Neural progenitor cell (in vitro differentiated cells): ENCODE measurements around the gene HOXD1. TPM values are rescaled to one million over a fixed set of nuclear protein-coding genes. Genes with fewer than 3 reads are reported as not detected.

Experiments used
- DNase-seq: peaks from one replicate; pipeline ENCODE4 v3.0.0-alpha.2; 2016; ENCODE audit warnings: low spot score
- H2AFZ ChIP-seq: fragments of 200-600 bp; sonication (generic); replicated peaks from 2 replicates; pipeline ENCODE4 v1.6.1; 2016; ENCODE audit warnings: antibody characterized with exemption
- H3F3A ChIP-seq: fragments of 200-600 bp; sonication (generic); 2 replicates; pipeline ENCODE4 v1.6.1; 2016; ENCODE audit warnings: antibody characterized with exemption, low read depth
- H3K27ac ChIP-seq: fragments of 200-600 bp; sonication (generic); 2 replicates; pipeline ENCODE4 v1.5.1; 2016; ENCODE audit warnings: mild to moderate bottlenecking
- H3K27me3 ChIP-seq: fragments of 200-600 bp; sonication (generic); 2 replicates; pipeline ENCODE4 v1.6.1; 2016; ENCODE audit warnings: mild to moderate bottlenecking, moderate library complexity
- H3K36me3 ChIP-seq: fragments of 200-600 bp; sonication (generic); 2 replicates; pipeline ENCODE4 v1.5.1; 2016
- H3K4me1 ChIP-seq: fragments of 200-600 bp; sonication (generic); 2 replicates; pipeline ENCODE4 v1.6.1; 2016; ENCODE audit warnings: mixed run types
- H3K4me2 ChIP-seq: fragments of 200-600 bp; sonication (generic); 2 replicates; pipeline ENCODE4 v1.6.1; 2016
- H3K4me3 ChIP-seq: fragments of 200-600 bp; sonication (generic); 2 replicates; pipeline ENCODE4 v1.5.1; 2016
- H3K79me2 ChIP-seq: fragments of 200-600 bp; sonication (generic); 2 replicates; pipeline ENCODE4 v1.6.1; 2016; ENCODE audit warnings: low read depth
- H3K9ac ChIP-seq: fragments of 200-600 bp; sonication (generic); 2 replicates; pipeline ENCODE4 v1.6.1; 2016
- H3K9me3 ChIP-seq: fragments of 200-600 bp; sonication (generic); 2 replicates; pipeline ENCODE4 v1.5.1; 2016; ENCODE audit warnings: low read depth
- H4K20me1 ChIP-seq: fragments of 200-600 bp; sonication (generic); 2 replicates; pipeline ENCODE4 v1.6.1; 2016; ENCODE audit warnings: low read depth
- H3K27ac Mint-ChIP-seq: 3 replicates; pipeline ENCODE4 v1.8.0; 2021; ENCODE audit warnings: mixed read lengths
- H3K27me3 Mint-ChIP-seq: 2 replicates; pipeline ENCODE4 v1.8.0; 2022; ENCODE audit warnings: low read depth, mild to moderate bottlenecking, inconsistent platforms, moderate library complexity, mixed read lengths; ENCODE audit not compliant: insufficient read depth
- H3K36me3 Mint-ChIP-seq: 3 replicates; pipeline ENCODE4 v1.8.0; 2021; ENCODE audit warnings: mixed read lengths
- H3K4me1 Mint-ChIP-seq: 3 replicates; pipeline ENCODE4 v1.8.0; 2021; ENCODE audit warnings: mixed read lengths
- H3K4me3 Mint-ChIP-seq: 3 replicates; pipeline ENCODE4 v1.8.0; 2021; ENCODE audit warnings: mild to moderate bottlenecking, moderate library complexity, mixed read lengths
- H3K9me3 Mint-ChIP-seq: 3 replicates; pipeline ENCODE4 v1.8.0; 2020; ENCODE audit warnings: mixed read lengths
- CTCF ChIP-seq: fragments of 200-600 bp; sonication (generic); IDR thresholded peaks from 2 replicates; pipeline ENCODE4 v1.5.1; 2017; ENCODE audit warnings: antibody characterized with exemption, mild to moderate bottlenecking
- EZH2 ChIP-seq: fragments of 200-600 bp; sonication (generic); IDR thresholded peaks from 2 replicates; pipeline ENCODE4 v1.6.1; 2017; ENCODE audit warnings: antibody characterized with exemption, mild to moderate bottlenecking, moderate library complexity
- EZH2phosphoT487 ChIP-seq: fragments of 200-600 bp; sonication (generic); IDR thresholded peaks from 2 replicates; pipeline ENCODE4 v1.6.1; 2017; ENCODE audit warnings: antibody characterized with exemption
- total RNA-seq: library from RNA; depleted of rRNA; stranded (reverse); fragments of >200 nt; gene quantifications from 2 replicates; pipeline ENCODE4 v1.2.3, GENCODE V29; 2015; ENCODE audit warnings: low replicate concordance

HOXD1 gene
- total RNA-seq, 1 donor from 2014 or later, result not detected

GRCh38 chr2:176199902-176200301 is 11.4 kb downstream of the HOXD1 start:
- no peak overlapping the region for H3K9ac ChIP-seq
- H3K36me3 ChIP-seq, result no peaks in the 10 kb centered on the region
- H3K4me3 ChIP-seq, result no peak overlapping the region
- no peaks in the 10 kb centered on the region for H3K4me1 ChIP-seq
- no peak overlapping the region for H3K27ac ChIP-seq
- no peak for DNase-seq
- H3K27me3 Mint-ChIP-seq, result peaks cover 11% of the 10 kb centered on the region
- TF ChIP-seq EZH2phosphoT487, result no peak
- TF ChIP-seq CTCF, result no peak
- no peak for TF ChIP-seq EZH2
- H3K9me3 Mint-ChIP-seq, result no peaks in the 10 kb centered on the region
- H3K4me1 Mint-ChIP-seq, result no peaks in the 10 kb centered on the region
- H3K9me3 ChIP-seq, result no peaks in the 10 kb centered on the region
- H3K79me2 ChIP-seq, result no peaks in the 10 kb centered on the region
- no peak overlapping the region for H2AFZ ChIP-seq
- no peak overlapping the region for H3K27ac Mint-ChIP-seq
- H3K4me3 Mint-ChIP-seq, result no peak overlapping the region
- H3K4me2 ChIP-seq, result no peak overlapping the region
- no peaks in the 10 kb centered on the region for H3K36me3 Mint-ChIP-seq
- H4K20me1 ChIP-seq, result no peaks in the 10 kb centered on the region
- H3F3A ChIP-seq, result no peaks in the 10 kb centered on the region
- H3K27me3 ChIP-seq, result peaks cover 95% of the 10 kb centered on the region

- no peak overlapping the region for H2AFZ ChIP-seq
Observed at GRCh38 chr2:176200971-176201370, 12.5 kb downstream of the HOXD1 start.

GRCh38 chr2:176202491-176202890 is 14.0 kb downstream of the HOXD1 start:
- TF ChIP-seq EZH2phosphoT487 (no peak), CTCF (no peak), EZH2 (no peak)
- H3K9me3 Mint-ChIP-seq, result no peaks in the 10 kb centered on the region
- H3K36me3 Mint-ChIP-seq, result no peaks in the 10 kb centered on the region

More at GRCh38 chr2:176200971-176201370, 12.5 kb downstream of the HOXD1 start:
- Histone ChIP-seq H3K27ac (no peak overlapping the region), H3F3A (no peaks in the 10 kb centered on the region), H3K4me3 (no peak overlapping the region), H3K4me1 (no peaks in the 10 kb centered on the region), H3K36me3 (no peaks in the 10 kb centered on the region), H4K20me1 (no peaks in the 10 kb centered on the region), H3K9me3 (no peaks in the 10 kb centered on the region), H3K27me3 (peaks cover 93% of the 10 kb centered on the region), H3K9ac (no peak overlapping the region), H3K4me2 (no peak overlapping the region), H3K79me2 (no peaks in the 10 kb centered on the region)
- TF ChIP-seq CTCF (no peak), EZH2phosphoT487 (no peak), EZH2 (no peak)
- no peak overlapping the region for H3K4me3 Mint-ChIP-seq
- H3K36me3 Mint-ChIP-seq, result no peaks in the 10 kb centered on the region
- H3K9me3 Mint-ChIP-seq, result no peaks in the 10 kb centered on the region
- DNase-seq, result no peak
- no peaks in the 10 kb centered on the region for H3K4me1 Mint-ChIP-seq
- no peak overlapping the region for H3K27ac Mint-ChIP-seq
- H3K27me3 Mint-ChIP-seq, result peaks cover 11% of the 10 kb centered on the region

More at GRCh38 chr2:176202491-176202890, 14.0 kb downstream of the HOXD1 start:
- Histone ChIP-seq H3K27me3 (peaks cover 81% of the 10 kb centered on the region), H3K36me3 (no peaks in the 10 kb centered on the region), H4K20me1 (no peaks in the 10 kb centered on the region), H2AFZ (no peak overlapping the region), H3K9ac (no peak overlapping the region), H3K4me2 (no peak overlapping the region), H3K9me3 (no peaks in the 10 kb centered on the region), H3K4me3 (no peak overlapping the region), H3K27ac (no peak overlapping the region), H3F3A (no peaks in the 10 kb centered on the region), H3K79me2 (no peaks in the 10 kb centered on the region), H3K4me1 (no peaks in the 10 kb centered on the region)
- Mint-ChIP-seq H3K4me1 (no peaks in the 10 kb centered on the region), H3K4me3 (no peak overlapping the region), H3K27me3 (peaks cover 9% of the 10 kb centered on the region), H3K27ac (no peak overlapping the region)
- DNase-seq, result no peak
